Superior temporal gyrus (tissue), 1 donor: ENCODE results near the gene OR12D1.
"Not testable (repeated sequence)": the region's sequence is repeated elsewhere in the genome, so short reads cannot be mapped to it uniquely, and the experiment has no call there.

ENCODE experiments used
- DNase-seq: peaks from one replicate; pipeline ENCODE4 v3.0.0-alpha.2; 2016; ENCODE audit errors: extremely low spot score

OR12D1 gene

DNA sequence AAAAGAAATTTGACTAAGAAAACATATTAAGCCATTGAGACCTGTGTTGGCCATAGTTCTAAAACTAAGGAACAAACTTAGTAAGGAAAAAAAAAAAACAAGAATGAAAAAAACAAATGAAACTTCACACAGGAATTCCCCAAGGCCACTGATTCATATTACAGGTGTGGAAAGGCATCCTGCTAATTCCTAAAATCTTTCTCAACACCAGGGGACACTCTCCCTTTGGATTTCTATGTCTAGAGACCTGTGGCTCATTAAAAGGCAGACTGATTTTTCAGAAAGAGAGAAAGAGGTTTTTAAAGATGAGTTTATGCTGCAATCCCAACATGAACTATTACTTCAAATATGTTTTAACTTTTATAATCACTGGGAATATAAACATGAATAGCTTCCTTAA is at the start of gene OR12D1:
TSS of gene OR12D1 (plus strand) at position 341 of the 400 bp plus-strand sequence.
- no peak for DNase-seq

DNA sequence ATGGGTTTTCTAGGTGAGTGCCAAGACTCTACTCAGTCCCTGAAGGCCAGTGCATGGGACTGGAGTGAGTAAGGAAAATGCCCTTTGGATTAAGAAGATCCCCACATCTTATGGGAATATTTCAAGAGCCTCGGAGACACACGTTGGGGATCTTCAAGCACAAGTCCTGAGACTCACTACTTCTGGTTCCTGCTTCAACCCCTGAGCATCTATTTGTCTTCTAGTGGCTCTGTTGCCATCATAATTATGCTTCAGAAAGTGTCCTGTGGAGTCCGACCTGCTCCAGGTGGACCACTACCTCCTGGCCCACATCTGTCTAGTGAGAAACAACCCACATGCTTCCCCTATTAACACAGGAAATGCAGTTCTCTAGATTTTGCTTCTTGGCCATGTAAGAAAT is 46.0 kb upstream of the OR12D1 start, which contains the start of gene OR5V1:
TSS of gene OR5V1 (minus strand) at position 101 of the 400 bp plus-strand sequence. CDS start 12,670 bp downstream, outside the sequence.
- no peak for DNase-seq

DNA sequence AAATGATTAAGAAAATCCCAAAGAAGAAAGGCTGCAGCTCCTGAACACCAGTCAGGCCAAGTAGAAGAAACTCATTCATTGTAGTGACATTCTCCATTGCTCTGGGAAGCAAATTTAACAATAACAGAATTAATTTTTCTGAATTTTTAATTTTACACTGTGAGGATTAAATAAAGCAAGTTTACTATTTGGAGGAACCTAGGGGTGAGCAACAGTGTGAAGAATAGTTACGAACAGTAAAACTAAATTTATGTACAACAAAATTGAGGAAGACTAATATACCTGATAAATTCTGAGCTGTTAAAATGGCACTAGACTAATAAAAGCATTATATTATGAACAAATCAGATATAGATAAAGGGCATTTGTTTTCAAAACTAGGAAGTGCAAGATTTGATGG is 39.5 kb upstream of the OR12D1 start, which contains the start of gene OR12D3:
TSS of gene OR12D3 (minus strand) at position 101 of the 400 bp plus-strand sequence. CDS start at position 97, 4 bp downstream.
- DNase-seq = no peak

DNA sequence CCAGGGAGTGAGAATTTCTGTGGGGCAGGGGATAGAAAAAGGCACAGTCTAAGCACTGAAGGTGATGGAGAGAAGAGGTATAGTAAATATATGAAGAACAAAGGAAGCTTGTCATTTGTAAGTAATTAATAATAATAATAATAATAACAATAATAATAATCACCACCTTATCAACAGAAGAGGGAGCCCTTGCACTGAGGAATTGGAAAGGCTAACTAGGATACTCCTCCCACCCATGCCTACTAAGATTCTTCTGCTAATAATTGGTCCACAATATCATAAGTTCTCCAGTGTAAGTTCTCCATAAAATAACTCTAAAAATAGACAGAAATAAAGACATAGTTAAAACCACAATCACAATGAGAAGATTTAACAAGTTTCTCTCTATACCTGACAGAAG is 38.7 kb upstream of the OR12D1 start:
- no peak for DNase-seq

DNA sequence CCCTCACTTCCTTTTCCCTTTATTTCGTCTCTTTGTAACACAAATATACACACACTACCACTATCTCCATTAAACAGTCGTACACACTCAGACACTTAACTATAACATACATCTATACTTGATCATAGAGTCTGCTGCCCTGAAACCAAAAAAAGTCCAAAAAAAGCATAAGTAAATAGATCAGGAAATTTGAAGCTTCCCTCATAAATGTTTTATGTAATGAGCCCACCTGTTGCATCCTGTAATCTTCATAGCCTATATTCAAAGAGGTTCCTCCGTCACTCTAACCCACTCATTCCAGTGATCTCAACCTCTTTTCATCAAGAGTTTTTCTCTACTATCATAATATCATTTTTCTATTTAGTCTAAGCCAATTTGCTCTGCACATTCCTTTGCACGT is 26.2 kb upstream of the OR12D1 start:
- DNase-seq = no peak

DNA sequence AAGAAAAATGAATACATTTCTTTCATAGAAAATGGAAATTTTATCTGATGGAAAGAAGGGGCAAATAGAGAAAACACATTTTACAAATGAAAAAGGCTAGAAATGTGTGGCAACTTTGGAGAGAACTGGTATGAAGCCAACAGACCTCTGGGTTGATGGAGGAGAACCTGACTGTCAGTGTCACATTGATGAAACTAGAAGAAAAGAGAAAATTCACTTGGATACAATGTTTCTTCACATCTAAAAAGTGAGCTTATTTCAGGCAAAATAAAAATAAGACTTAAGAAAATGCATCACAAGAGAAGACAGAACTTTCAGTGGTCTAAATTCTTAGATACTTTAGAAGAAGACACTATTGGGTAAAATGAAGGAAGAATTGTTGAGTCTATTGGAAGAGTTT is 19.4 kb upstream of the OR12D1 start, which contains the start of gene OR12D2:
TSS of gene OR12D2 (plus strand) at position 301 of the 400 bp plus-strand sequence. CDS start 1,069 bp downstream, outside the sequence.
- DNase-seq = no peak

DNA sequence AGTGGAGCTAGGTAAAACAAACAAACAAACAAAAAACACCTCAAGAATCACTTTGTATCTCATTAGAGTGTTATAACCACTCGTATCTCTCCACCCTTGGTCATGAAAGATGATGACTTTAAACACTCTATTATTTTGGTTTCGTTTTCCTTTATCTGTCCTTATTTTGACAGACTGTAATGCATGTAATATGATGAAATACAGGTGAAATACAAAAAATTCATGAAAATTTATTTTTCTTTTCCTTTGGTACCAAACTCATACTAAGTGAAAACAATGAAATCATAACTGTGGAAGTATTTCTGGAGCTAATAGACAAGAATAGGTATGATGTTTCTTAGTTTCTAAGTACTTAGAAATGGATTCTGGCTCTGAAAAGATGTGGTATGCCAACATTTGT is 15.2 kb upstream of the OR12D1 start:
- no peak for DNase-seq

DNA sequence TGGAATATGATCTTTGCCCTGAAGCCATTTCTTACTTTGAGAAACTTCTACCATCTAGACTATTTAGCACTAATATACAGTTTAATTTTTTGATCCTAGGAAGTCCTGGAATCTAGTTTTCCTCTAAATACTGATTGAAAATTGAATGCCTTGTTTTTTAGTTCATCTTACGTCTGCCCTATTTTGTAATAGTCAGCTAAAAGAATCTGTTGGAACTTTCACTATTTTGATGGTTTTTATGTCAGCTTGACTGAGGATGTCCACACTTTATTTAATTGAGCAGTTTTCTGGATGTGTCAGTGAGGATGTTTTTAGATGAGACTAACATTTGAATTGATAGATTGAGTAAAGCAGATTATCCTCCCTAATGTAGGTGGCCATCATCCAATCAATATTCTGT is 10.9 kb upstream of the OR12D1 start:
- no peak for DNase-seq

DNA sequence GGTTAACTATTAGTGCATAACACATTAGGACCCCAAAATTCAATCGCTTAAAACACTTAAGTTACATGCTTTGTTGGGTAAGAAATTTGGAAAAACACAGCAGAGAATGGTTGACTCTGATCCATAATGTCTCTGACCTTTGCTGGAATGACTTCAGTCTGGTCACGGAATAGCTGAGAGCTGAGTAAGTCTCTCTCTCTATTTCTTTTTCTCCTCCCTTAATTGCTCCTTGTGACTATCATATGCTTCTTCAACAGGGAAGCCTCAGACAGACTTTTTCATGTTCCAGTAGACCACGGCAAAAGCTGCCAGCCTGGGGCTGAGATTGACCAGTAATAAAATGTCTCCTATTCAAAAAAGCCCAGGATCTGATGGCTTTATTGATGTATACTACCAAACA is 4.8 kb downstream of the OR12D1 start:
- no peak for DNase-seq

DNA sequence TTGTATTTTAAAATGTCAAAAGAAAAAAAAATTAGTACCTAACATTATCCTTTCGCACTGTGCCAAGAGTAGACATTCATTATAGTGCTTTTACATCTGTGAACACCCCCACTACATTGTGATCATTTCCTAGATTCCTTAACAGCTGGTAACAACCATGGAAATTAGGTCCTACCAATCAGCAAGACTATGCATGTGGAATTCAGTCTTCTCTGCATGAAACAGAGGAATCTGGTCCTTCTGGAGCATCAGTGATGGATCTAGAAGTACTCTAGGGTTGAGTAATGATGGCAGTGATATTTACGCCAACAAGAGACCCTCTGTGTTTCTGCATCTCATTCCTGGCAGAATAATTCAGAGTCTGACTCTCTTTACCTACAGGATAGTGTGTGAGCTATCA is 9.4 kb downstream of the OR12D1 start:
- DNase-seq = no peak

DNA sequence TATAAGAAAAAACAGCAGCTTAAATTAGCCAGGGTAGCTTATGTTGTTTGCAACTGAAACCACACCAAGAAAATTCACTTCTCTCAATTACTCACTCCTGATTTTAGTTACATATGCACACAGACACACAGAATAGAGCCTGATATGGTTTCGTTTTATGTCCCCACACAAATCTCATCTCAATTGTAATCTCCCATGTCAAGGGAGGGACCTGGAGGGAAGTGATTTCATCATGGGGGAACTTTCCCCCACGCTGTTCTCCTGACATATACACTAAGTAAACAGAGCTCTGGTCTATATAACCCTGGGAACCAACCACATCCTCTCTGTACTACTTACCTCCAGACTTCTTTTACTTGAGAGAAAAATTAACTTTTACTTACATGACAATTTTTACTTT is 9.8 kb downstream of the OR12D1 start:
- DNase-seq = no peak

DNA sequence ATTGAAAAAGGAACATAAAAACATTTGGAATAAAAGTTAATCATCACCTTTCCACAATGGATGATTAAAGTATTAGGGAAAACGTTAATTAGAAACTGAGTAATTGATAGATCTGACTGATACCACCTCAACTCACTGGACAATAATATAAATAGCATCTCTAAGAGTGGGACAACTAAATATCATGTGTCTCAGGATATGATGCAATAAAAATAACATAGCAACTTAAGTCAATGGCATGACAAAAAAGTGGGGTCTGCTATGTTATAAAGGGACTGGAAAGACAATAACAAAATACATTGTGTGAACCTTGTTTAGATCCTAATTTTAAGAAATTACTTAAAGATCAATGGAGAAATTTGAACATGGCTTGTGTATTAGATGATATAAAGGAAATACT is 10.3 kb downstream of the OR12D1 start:
- DNase-seq = no peak

DNA sequence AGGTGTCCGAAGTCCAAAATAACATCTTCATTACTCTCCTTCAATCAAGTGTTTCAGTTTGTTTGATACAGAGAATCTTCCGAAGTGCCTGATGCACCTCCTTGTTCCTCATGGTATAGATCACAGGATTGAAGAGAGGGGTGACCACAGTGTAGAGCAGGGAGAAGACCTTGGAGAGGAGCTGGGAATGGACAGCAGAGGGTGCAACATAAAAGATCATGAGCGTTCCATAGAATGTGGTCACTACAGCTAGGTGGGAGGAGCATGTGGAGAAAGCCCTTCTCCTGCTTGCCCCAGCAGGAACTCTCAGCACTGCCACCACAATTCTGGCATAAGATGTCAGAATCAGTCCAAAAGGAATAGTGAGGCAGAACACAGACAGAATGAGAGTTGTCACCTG is 11.9 kb downstream of the OR12D1 start:
- no peak for DNase-seq

DNA sequence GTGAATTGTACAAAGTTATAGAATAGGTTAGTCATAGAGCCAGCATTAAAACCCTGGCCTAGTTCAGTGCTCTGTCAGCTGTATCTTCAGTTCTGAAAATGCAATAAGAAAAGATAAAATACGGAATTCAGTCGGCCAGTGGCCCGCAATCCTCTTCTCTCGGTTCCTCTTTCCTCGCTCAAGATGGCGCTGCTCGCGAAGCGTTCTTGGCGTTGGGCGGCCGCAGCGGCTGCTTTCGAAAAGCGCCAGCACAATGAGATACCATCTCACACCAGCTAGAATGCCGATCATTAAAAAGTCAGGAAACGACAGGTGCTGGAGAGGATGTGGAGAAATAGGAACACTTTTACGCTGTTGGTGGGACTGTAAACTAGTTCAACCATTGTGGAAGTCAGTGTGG is 22.0 kb downstream of the OR12D1 start:
- not testable (repeated sequence) for DNase-seq

DNA sequence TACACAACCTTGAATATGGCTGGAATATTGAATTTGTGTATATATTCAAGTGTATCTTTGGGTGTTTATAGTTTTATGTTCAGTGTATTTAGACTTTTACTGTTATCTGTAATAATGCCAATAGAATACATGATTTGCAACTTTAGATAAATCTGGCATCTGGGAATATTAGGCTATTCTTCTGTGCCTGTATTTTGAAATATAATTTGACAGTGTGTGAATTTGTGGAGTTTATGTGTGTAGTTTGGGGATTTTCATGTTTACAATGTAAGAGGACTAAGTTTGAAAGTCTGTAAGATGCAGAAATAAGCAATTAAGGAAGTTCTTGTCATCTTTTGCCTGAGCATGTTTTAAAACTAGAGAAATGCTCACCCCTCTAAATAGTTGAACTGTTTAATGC is 24.3 kb downstream of the OR12D1 start, which contains the start of gene OR10C1:
TSS of gene OR10C1 (plus strand) at position 301 of the 400 bp plus-strand sequence. CDS start 710 bp downstream, outside the sequence.
- no peak for DNase-seq

DNA sequence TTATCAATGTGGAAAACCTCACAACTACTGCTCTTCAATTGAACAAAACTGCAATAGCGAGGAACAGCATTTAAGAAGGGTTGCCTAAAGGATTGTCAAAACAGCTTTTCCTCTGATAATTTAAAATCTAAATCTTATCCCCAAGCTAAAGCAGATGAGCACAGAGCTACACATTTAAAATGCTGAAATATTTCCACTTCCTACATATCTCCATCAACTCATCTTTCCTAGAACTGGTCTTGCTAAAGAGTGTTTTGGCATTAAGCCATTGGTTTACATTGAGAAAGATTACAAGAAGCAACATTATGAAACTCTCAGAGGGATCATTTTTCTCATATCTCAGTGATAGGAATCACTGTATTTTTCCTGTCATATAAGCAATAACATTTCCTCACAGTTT is 28.0 kb downstream of the OR12D1 start:
- no peak for DNase-seq

DNA sequence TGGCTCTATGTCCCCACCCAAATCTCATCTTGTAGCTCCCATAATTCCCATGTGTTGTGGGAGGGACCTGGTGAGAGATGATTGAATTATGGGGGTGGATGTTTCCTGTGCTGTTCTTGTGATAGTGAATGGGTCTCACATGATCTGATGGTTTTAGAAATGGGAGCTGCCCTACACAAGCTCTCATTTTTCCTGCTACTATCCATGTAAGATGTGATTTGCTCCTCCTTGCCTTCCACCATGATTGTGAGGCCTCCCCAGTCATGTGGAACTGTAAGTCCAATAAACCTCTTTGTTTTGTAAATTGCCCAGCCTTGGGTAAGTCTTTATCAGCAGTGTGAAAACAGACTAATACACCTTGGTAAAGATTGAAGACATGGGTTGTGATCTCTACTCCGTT is 29.3 kb downstream of the OR12D1 start:
- not testable (repeated sequence) for DNase-seq

DNA sequence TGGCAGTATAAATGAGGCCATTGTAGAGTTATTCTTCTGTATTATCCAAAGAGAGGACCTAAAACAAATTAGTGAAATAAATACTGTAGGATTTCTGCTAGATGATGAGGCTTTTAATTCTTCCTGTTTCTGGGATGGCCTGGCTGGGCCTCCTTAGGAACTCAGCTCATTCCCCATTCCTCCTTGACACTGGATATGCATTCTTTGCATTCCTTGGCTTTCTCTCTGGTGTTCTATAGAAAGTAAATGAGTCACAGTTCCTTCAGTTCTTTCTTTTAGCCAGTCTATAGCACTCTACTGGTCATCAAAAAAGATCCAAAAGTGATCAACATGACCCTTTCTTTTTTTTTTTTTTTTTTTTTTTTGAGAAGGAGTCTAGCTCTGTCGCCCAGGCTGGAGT is 32.9 kb downstream of the OR12D1 start:
- no peak for DNase-seq

DNA sequence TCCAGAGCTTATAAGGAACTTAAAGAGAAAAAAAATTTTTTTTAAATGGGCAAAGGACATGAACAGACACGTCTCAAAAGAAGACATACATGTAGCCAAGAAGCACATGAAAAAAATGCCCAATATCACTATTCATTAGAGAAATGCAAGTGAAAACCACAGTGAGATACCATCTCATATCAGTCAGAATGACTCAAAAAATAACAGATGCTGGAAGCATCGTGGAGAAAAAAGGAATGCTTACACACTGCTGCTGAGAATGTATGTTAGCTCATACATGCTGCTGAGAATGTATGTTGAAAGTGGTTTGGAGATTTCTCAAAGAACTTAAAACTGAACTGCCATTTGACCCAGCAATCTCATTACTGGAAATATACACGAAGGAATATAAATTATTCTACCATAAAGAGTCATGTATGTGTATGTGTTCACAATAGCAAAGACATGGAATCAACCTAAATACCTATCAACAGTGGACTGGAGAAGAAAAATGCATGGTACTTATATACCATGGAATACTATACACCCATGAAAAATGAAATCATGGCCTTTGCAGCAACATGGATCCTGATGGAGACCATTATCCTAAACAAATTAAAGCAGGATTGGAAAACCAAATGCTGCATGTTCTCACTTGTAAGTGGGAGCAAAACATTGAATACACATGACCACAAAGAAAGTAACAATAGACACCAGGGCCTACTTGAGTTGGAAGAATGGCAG is 36.9 kb downstream of the OR12D1 start:
- no peak for DNase-seq

DNA sequence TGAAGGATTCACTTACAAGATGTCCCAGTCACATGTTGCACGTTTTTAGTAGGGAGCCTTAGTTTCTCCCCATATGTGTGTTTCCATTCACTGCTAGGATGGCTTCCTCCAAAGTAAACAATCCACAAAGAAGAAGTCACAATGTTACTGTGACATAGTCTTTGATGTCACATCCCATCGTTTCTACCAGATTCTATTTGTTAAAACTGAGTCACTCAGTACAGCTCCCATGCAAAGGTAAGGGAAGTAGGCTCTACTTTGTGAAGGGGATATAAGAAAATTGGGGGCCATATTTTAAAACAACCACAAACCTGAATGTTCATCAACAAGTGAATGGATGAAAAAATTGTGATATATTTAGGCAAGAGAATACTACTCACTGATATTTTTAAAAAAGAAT is 42.2 kb downstream of the OR12D1 start, which contains the start of the genes OR11A1 and OR2H1:
TSS of gene OR11A1 (minus strand) at position 101 of the 400 bp plus-strand sequence. CDS start 29,430 bp downstream, outside the sequence.
TSS of gene OR2H1 (plus strand) at position 185 of the 400 bp plus-strand sequence. CDS start 4,615 bp downstream, outside the sequence.
- no peak for DNase-seq

DNA sequence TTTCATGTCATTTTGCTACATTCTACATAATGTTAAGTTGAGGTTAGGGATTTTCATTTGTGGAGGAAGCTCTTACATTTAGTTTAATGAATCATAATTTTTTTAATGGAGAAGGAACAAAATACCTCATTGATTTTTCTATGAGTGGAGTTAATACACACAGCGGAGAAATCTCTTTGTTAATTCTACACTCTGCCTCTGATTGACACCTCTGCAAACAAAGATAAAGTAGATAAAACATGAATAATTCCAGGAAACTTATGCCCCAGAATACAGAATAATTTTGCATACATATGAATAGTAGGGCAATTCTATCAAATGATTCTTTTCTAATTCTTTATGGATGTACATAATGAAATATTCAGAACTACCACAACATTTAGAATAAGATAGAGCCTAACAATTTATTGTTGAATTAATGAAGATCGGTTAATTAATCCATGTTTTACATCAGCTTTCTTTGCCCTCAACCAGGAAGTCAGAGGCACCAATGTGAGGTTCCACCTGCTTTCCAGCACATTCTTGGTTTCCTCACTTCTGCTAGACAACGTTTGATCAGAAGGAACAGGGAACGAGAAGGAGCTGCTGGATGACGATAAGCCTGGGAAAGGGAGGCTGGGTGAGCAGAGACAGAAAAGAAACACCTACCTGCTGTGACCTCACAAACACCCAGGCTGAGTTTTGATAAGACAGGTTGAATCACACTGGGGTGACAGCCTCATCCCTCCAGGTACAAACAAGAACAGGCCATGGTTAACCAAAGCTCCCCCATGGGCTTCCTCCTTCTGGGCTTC is 46.5 kb downstream of the OR12D1 start:
- DNase-seq = no peak

DNA sequence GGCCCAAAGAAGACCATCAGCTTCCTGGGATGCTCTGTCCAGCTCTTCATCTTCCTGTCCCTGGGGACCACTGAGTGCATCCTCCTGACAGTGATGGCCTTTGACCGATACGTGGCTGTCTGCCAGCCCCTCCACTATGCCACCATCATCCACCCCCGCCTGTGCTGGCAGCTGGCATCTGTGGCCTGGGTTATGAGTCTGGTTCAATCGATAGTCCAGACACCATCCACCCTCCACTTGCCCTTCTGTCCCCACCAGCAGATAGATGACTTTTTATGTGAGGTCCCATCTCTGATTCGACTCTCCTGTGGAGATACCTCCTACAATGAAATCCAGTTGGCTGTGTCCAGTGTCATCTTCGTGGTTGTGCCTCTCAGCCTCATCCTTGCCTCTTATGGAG is 47.3 kb downstream of the OR12D1 start:
- no peak for DNase-seq
